GM18870 (cell line): ENCODE measurements around the gene ANKRD34A.
"Not testable (repeated sequence)": the region's sequence is repeated elsewhere in the genome, so short reads cannot be mapped to it uniquely, and the experiment has no call there.

ENCODE experiments used
- ATAC-seq: cut with Tn5 transposase; IDR thresholded peaks from one replicate; pipeline ENCODE4 v1.9.1; 2021; ENCODE audit warnings: moderate library complexity; ENCODE audit not compliant: unreplicated experiment

The ANKRD34A gene

GRCh38 chr1:145949219-145949618 lies 15.2 kb downstream of the ANKRD34A start:
- ATAC-seq, result no peak

GRCh38 chr1:145947551-145947950 lies 16.8 kb downstream of the ANKRD34A start:
- no peak for ATAC-seq

- ATAC-seq, result no peak
Measured at GRCh38 chr1:145946477-145946986, 17.8 kb downstream of the ANKRD34A start.

- ATAC-seq, result no peak
Measured at GRCh38 chr1:145944532-145944931, 19.8 kb downstream of the ANKRD34A start.

- no peak for ATAC-seq
Measured at GRCh38 chr1:145942871-145943270, 21.5 kb downstream of the ANKRD34A start.

GRCh38 chr1:145942405-145942804 lies 22.0 kb downstream of the ANKRD34A start:
- ATAC-seq, result no peak

- no peak for ATAC-seq
Measured at GRCh38 chr1:145937436-145937835, 26.9 kb downstream of the ANKRD34A start.

GRCh38 chr1:145936247-145936646 lies 28.1 kb downstream of the ANKRD34A start:
- no peak for ATAC-seq

GRCh38 chr1:145935708-145936107 lies 28.7 kb downstream of the ANKRD34A start:
- ATAC-seq, result no peak

GRCh38 chr1:145932522-145933009 lies 31.8 kb downstream of the ANKRD34A start:
- not testable (repeated sequence) for ATAC-seq

GRCh38 chr1:145927916-145928643 lies 36.3 kb downstream of the ANKRD34A start:
- no peak for ATAC-seq

- peak; percentile 93 for ATAC-seq
Measured at GRCh38 chr1:145927063-145927886, 37.1 kb downstream of the ANKRD34A start, which contains the start of gene RBM8A. TSS of gene RBM8A (minus strand) at chr1:145927484. CDS start at chr1:145927426, 58 bp downstream.

- no peak for ATAC-seq
Measured at GRCh38 chr1:145926686-145927062, 37.7 kb downstream of the ANKRD34A start.

GRCh38 chr1:145922266-145922665 lies 42.1 kb downstream of the ANKRD34A start:
- no peak for ATAC-seq

- ATAC-seq, result not testable (repeated sequence)
Measured at GRCh38 chr1:145920297-145920696, 44.1 kb downstream of the ANKRD34A start.

GRCh38 chr1:145918992-145919939 lies 45.1 kb downstream of the ANKRD34A start:
- no peak for ATAC-seq

- no peak for ATAC-seq
Measured at GRCh38 chr1:145918144-145918991, 46.0 kb downstream of the ANKRD34A start, which contains the start of gene PEX11B. TSS of gene PEX11B (minus strand) at chr1:145918717. CDS start at chr1:145918688, 29 bp downstream.

- no peak for ATAC-seq
Measured at GRCh38 chr1:145917595-145917994, 46.8 kb downstream of the ANKRD34A start.

GRCh38 chr1:145916745-145917144 lies 47.6 kb downstream of the ANKRD34A start:
- ATAC-seq, result no peak
